LNCAP (cell line): Measurements from ENCODE around the gene KIF13A.

Experiments used
- TF ChIP-seq, protein P1 (sequence below): fragments of 450-650 bp; IDR thresholded peaks from 2 replicates; pipeline ENCODE4 v1.5.1; 2017; ENCODE audit warnings: mild to moderate bottlenecking

Gene KIF13A

DNA sequence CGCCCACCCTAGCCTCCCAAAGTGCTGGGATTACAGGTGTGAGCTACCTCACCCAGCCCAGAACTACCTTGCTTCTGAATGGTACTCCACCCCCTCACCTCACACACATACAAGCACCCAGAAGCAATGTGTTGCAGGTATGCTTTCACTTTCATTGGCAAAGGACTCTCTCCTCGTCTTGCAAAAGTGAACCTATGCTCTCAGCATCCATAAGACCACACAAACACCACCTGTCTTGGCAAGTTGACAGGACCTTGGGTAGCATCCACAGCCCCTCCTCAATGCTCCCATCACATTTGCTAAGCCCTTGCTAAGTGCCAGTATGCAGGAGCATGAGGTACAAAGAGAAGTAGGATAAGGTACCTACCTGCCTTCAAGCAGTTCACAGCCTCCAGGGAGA is 3.7 kb downstream of the KIF13A start:
- TF ChIP-seq, protein P1, sequence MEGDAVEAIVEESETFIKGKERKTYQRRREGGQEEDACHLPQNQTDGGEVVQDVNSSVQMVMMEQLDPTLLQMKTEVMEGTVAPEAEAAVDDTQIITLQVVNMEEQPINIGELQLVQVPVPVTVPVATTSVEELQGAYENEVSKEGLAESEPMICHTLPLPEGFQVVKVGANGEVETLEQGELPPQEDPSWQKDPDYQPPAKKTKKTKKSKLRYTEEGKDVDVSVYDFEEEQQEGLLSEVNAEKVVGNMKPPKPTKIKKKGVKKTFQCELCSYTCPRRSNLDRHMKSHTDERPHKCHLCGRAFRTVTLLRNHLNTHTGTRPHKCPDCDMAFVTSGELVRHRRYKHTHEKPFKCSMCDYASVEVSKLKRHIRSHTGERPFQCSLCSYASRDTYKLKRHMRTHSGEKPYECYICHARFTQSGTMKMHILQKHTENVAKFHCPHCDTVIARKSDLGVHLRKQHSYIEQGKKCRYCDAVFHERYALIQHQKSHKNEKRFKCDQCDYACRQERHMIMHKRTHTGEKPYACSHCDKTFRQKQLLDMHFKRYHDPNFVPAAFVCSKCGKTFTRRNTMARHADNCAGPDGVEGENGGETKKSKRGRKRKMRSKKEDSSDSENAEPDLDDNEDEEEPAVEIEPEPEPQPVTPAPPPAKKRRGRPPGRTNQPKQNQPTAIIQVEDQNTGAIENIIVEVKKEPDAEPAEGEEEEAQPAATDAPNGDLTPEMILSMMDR = no peak

DNA sequence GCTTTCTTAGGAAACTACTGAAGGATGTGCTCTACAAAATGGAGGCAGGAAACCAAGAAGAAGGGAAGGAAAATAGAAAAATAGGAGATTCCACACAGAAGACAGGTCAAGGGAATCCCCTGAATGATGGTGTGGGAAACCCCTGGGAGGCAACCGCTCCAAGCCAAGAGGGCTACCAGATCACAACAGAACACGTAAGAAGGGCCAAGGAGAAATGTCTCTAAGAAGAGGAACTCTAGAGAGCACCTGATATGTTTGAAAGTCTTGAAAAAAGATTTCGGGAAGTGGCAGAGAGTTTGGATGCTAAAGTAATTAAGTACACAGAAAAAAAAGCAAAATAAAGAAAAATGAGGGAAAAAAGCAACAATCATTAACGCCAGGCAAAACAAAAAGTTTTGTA is 7.1 kb downstream of the KIF13A start:
- TF ChIP-seq, protein P1 = no peak

DNA sequence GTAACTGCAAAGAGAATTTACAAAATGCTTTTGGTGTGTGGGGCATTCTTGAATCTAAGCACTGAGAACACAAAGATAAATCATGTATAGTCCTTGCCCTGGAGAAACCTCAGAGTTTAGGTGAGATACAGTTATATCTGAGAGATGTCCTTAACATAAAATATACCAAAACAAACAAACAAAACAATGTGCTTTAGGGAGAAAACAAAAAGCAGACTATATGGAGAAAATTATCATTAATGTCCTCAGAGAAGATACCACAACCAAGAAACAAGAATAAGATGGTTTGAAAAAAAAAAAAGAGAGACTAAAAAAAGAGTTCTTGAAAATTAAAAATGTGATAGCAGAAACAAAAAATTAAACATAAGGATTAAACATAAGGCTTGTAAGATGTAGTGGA is 8.0 kb downstream of the KIF13A start:
- TF ChIP-seq, protein P1 = no peak

DNA sequence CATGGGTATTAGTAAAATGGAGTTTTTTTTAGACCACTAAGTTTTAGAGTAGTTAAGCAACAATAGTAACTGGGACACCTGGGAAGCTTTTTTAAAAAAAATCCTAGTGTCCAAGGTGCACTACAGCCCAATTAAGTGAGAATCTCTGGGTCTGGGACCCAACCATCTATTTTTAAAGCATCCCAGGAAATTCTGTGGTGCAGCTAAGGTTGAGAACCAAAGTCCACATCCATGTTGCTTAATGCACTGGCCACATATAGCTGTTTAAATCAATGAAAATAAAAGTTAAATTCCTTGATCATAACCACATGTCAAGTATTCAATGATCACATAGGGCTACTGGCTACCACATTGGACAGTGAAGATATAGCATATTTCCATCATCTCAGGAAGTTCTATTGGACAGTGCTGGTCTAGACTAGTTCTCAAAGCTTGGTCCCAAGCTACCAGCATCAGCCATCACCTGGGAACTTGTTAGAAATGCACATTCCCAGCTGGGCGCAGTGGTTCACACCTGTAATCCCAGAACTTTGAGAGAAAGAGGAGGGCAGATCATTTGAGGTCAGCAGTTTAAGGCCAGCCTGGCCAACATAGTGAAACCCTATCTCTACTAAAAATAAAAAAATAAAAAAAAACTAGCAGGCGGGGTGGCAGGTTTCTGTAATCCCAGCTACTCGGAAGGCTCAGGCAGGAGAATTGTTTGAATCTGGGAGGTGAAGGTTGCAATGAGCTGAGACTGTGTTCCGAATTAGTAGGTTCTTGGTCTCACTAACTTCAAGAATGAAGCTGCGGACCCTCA is 12.7 kb downstream of the KIF13A start:
- TF ChIP-seq, protein P1 = no peak

DNA sequence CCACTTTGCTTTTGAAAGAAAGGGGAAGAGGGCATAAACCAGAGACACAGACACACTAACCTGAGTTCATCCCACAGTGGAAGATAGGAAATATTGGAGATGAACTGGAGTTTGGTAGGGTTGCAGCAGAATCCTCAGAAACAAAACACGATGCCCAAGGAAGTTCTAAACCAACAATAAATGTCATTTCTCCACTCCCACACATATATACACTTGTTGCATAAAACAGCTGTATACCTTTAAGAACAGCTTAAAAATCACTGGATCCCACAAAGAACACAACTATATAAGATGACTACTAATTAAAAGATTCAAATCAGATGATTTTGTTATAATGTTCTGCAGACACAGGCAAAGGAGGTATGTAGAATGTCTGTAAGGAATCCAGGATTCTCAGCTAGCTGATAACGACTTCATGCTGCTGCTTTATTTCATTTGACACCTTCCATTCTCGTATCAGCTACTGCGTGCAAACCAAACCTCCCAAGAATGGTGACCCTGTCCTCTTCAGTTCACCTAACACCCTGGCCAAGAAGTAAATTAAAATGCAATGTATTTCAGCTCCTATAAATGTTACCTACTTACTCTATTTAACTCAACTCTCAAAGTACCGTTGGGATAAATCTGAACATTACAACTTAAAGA is 14.3 kb downstream of the KIF13A start:
- TF ChIP-seq, protein P1 = no peak

DNA sequence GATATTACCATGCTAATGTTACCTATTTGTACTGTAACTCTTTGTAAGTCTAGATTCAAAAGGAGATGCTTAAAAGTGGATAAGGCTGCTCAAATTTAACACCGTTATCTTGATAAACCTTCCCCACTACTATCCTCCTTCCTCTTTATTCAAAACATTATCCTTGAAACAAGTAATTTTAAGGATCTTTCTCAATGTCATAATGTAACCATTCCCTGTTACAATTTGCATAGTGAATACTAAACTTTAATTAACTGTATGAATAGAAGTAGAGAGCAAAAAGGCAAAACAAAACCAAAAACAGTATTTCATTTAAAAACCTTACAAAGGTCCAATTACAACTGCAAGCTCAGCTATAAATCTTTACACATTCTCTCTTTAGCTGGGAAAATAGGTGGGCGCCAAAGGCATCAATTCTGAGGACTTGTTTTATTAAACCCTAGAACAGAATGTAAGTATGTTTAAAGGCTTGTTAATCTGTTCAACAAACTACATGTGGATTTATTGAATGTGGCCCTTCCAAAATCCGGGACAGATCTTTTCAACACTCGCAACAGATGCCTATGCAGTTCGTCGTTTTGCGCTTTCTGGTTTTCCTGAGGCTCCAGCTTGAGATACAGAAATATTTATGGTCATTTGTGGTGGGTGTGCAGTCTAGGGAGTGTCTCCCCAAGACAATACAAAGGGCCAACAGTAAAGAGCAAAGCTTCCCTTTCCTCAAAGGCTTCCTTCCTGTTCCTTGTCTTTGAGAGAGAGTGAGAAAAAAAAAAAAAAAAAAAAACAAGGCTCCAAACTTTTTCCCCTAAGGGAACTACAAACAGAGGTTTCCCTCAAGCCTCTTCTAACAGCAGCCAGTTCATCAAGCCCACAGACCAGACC is 15.1 kb downstream of the KIF13A start:
- TF ChIP-seq, protein P1 = no peak
